ENCODE results near the gene CAPZA2.

DNA sequence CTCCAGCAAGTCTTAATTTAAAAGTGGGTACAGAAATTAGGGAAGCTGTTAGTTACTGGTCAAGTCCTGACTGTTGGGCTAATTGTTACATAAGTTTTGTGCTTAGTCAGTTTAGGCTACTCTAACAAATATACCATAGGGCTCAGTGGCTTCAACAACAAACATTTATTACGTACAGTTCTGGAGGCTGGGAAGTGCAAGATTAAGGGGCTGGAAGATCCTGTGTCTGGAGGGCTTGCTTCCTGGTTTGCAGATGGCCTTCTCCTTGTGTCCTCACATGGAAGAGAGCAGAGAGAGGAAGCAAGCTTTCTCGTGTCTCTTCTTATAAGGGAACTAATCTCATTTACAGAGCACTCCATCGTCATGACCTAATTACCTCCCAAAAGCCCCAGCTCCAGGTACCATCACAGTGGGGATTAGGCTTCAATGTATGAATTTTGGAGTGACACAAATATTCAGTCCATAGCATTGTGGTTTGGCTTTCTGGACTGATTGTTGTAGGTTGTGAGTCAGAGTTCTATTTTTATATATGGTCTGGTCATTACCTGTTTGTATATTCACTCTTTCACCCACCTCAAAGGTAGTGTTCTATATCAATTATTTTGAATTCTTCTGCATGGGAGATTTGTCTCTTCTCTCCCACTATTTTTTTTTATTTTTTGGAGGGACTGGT is 108.0 kb downstream of the CAPZA2 start:
- TF ChIP-seq, protein P1, sequence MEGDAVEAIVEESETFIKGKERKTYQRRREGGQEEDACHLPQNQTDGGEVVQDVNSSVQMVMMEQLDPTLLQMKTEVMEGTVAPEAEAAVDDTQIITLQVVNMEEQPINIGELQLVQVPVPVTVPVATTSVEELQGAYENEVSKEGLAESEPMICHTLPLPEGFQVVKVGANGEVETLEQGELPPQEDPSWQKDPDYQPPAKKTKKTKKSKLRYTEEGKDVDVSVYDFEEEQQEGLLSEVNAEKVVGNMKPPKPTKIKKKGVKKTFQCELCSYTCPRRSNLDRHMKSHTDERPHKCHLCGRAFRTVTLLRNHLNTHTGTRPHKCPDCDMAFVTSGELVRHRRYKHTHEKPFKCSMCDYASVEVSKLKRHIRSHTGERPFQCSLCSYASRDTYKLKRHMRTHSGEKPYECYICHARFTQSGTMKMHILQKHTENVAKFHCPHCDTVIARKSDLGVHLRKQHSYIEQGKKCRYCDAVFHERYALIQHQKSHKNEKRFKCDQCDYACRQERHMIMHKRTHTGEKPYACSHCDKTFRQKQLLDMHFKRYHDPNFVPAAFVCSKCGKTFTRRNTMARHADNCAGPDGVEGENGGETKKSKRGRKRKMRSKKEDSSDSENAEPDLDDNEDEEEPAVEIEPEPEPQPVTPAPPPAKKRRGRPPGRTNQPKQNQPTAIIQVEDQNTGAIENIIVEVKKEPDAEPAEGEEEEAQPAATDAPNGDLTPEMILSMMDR (IDR thresholded peaks at IDR 0.05), result no peak
- no peak for TF ChIP-seq POLR2A (IDR thresholded peaks at IDR 0.05)

All from heart left ventricle (tissue), 13 donors.